AG09319 (cell line): ENCODE results near the gene LGALS3.

ENCODE experiments used
- DNase-seq: peaks from one replicate; pipeline ENCODE4 v3.0.0-alpha.2; 2010; ENCODE audit warnings: low read depth; ENCODE audit errors: extremely low read depth
- TF ChIP-seq, protein P1 (sequence below): IDR thresholded peaks from 2 replicates; pipeline ENCODE4 v1.5.1; 2011; ENCODE audit warnings: low read depth, mild to moderate bottlenecking, inconsistent platforms, low read length, moderate library complexity

LGALS3 gene

DNA sequence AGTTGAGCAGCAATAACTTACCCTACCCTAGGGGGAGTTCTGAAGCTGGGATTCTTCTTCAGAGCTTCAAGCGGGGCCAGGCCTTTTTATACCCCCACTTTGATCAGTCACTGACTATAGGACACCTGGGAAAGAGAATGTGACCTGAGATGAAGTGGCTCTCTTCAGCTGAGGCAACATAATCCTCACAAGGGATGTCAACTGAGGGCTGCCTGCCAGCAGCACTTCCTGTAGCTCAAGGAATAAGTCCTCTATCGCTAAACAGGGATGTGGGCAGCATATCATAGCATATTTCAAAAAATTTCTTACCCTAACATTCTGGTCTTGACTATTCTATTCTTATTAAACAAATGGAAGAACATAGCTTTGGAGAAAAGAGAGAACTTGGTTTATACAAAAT, 17.4 kb downstream of the LGALS3 start:
- DNase-seq: no peak
- TF ChIP-seq, protein P1, sequence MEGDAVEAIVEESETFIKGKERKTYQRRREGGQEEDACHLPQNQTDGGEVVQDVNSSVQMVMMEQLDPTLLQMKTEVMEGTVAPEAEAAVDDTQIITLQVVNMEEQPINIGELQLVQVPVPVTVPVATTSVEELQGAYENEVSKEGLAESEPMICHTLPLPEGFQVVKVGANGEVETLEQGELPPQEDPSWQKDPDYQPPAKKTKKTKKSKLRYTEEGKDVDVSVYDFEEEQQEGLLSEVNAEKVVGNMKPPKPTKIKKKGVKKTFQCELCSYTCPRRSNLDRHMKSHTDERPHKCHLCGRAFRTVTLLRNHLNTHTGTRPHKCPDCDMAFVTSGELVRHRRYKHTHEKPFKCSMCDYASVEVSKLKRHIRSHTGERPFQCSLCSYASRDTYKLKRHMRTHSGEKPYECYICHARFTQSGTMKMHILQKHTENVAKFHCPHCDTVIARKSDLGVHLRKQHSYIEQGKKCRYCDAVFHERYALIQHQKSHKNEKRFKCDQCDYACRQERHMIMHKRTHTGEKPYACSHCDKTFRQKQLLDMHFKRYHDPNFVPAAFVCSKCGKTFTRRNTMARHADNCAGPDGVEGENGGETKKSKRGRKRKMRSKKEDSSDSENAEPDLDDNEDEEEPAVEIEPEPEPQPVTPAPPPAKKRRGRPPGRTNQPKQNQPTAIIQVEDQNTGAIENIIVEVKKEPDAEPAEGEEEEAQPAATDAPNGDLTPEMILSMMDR: no peak

DNA sequence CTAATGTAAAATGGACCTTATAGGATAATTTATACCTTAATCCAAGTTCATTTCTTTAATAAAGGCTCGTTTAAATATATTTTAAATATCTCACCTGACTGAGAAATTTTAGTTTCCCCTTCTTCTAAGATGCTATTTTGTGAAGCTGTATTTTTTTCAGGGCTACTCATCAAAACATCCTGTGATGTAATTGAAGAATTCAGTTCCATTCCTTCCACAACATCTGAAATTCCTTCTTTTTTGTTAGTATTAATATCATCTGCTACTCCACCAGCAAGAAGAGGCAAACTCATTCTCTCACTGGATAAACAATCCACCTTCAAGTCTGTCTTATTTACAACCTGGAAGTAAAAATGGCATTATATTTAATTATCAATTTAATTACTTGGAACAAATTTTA, 22.5 kb downstream of the LGALS3 start:
- DNase-seq: no peak
- TF ChIP-seq, protein P1: no peak

DNA sequence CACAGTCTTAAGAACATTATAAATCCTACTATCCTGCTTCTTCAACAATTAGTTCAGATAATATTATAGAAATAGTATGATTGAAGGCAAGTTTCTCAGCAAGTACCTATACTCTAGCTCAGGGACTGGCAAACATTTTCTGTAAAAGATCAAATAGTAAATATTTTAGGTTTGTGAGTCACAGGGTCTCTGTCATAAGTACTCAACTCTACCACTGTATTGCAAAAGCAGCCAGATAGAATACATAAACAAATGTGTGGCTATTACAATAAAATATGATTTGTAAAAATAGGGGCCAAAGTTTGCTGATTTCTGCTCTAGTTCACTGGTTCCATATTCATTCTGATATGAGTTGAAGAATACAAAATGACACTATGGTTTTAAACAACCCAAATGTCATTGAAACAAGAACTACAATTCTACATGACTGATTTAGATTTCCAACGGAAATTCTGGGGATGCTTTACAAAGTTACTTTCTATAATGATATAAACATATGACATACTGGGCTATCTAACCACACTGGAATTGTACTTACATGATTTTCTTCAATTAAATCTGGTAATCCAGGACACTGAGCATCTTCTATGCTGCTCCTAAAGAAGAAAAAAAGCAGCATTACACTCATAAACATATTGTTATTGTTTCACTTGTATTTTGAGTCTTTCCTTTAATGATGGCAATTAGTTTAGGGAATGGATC, 23.2 kb downstream of the LGALS3 start:
- no peak for DNase-seq
- TF ChIP-seq, protein P1: no peak

DNA sequence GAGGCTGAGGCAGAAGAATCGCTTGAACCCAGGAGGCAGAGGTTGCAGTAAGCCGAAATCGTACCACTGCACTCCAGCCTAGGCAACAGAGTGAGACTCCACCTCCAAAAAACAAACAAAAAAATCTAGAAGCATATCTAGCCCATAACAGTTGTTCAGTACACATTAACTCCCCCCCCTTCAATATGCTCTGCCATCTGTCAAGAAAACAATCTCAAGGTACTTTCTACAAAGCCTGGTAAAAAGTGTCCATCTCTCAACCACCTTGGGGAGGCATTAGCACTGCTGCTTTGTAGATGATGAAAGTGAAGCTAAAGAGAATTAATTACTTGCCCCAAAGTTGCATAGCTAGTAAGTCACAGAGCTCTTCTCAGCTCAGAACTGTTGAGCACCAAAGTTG, 24.9 kb downstream of the LGALS3 start:
- DNase-seq: no peak
- TF ChIP-seq, protein P1: no peak

DNA sequence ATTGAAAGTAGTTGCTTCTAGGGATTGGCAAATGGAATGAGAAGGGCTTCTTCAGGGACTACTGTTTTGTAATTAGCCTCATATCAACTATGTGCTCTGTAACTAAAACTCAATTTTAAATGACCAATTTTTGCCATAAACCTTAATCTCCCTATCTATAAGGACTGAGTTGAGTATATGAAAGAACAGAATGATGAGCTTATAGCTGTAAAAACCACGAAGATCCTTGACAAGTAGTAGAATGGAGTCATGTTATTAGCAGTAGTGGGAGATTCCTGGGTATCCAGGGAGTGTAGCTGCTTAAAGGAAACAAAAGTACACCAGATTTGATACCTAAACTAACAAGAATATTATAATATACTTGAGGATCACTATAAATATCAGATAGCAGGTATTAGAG, 28.0 kb downstream of the LGALS3 start:
- TF ChIP-seq, protein P1: no peak
- DNase-seq: no peak

DNA sequence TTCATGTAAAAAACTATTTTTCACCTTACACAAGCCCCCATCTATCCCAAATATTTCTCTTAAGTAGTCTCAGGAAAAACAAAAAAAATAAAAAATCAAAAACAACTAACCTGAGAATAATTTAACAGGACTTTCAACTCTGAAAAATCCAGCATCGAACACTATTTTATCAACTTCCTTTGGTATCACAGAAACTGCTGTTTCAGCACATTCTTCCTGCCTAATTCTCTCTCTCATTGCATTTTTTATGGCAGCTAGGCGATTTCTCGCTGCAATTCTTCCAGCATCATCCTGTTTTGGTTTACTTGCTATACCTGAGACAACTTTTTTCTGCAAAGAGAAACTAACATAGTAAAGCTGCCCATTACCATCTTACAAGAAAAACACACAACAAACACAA, 29.4 kb downstream of the LGALS3 start:
- DNase-seq: no peak
- TF ChIP-seq, protein P1: no peak

DNA sequence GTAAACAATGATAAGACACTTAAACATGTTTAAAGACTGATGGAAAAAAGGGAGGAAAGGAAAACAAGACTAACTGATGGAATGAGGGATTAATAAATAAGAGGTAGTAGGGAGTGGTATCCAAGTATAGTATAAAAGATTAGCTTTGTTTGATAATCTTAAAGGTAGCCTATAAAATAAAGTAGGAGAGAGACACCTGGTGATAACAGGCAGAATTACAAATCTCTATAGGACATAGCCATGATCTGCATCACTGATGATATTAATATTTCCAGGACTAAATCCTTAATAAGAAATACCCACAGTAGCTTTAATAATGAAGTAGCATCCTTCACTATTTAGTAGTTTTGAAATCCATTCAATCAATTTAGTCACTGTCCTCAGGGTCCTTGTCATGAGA, 31.9 kb downstream of the LGALS3 start:
- TF ChIP-seq, protein P1: peak; percentile 46
- no peak for DNase-seq
